Activated CD8-positive, alpha-beta T cell treated with anti-CD3 and anti-CD28 coated beads for 36 hours (primary cell): ENCODE results near the gene FGD5. TPM values are rescaled to one million over a fixed set of nuclear protein-coding genes. Genes with fewer than 3 reads are reported as not detected.
"Not testable (repeated sequence)": the region's sequence is repeated elsewhere in the genome, so short reads cannot be mapped to it uniquely, and the experiment has no call there.

Source experiments
- ATAC-seq: fragments of 200-7000 bp; cut with Tn5 transposase; one replicate; pipeline ENCODE4 v1.10.0; 2021; ENCODE audit warnings: mild to moderate bottlenecking, moderate library complexity
- CTCF ChIA-PET: fragments of 350-600 bp; sonication (Branson Sonifier 250); formaldehyde crosslinking; loops from one replicate; lab custom pipeline; 2021; ENCODE audit warnings: antibody characterized with exemption; lab: Charles Lee
- POLR2A ChIA-PET: fragments of 350-600 bp; sonication (Branson Sonifier 250); formaldehyde crosslinking; loops from one replicate; lab custom pipeline; 2021; ENCODE audit warnings: antibody characterized with exemption; lab: Charles Lee
- DNase-seq: peaks from one replicate; pipeline ENCODE4 v3.0.0-alpha.2; 2020
- H3K27ac Mint-ChIP-seq: one replicate; pipeline ENCODE4 v1.8.0; 2021; ENCODE audit warnings: mild to moderate bottlenecking, mixed read lengths
- H3K27me3 Mint-ChIP-seq: one replicate; pipeline ENCODE4 v1.8.0; 2021; ENCODE audit warnings: mixed read lengths
- H3K36me3 Mint-ChIP-seq: one replicate; pipeline ENCODE4 v1.8.0; 2021; ENCODE audit warnings: low read depth, mixed read lengths
- H3K4me1 Mint-ChIP-seq: one replicate; pipeline ENCODE4 v1.8.0; 2021; ENCODE audit warnings: low read depth, mixed read lengths
- H3K4me3 Mint-ChIP-seq: one replicate; pipeline ENCODE4 v1.8.0; 2021; ENCODE audit warnings: mild to moderate bottlenecking, moderate library complexity, mixed read lengths
- H3K9me3 Mint-ChIP-seq: one replicate; pipeline ENCODE4 v1.8.0; 2021; ENCODE audit warnings: mixed read lengths
- intact Hi-C: fragments of 100-400 bp; cut with micrococcal nuclease; formaldehyde crosslinking; loops from one replicate; pipeline ENCODE4 v1.10.0; 2022
- total RNA-seq, 2 experiments: library from RNA; stranded (reverse); gene quantifications; one replicate each; pipeline ENCODE4 v1.2.3, GENCODE V29; 2021
- TF ChIP-seq, protein P1 (sequence below): fragments of 200-600 bp; IDR thresholded peaks from one replicate; pipeline ENCODE4 v1.8.0; 2022; ENCODE audit warnings: antibody characterized with exemption, mild to moderate bottlenecking

The FGD5 gene
- total RNA-seq, 2 experiments from 2014 or later: not detected

DNA sequence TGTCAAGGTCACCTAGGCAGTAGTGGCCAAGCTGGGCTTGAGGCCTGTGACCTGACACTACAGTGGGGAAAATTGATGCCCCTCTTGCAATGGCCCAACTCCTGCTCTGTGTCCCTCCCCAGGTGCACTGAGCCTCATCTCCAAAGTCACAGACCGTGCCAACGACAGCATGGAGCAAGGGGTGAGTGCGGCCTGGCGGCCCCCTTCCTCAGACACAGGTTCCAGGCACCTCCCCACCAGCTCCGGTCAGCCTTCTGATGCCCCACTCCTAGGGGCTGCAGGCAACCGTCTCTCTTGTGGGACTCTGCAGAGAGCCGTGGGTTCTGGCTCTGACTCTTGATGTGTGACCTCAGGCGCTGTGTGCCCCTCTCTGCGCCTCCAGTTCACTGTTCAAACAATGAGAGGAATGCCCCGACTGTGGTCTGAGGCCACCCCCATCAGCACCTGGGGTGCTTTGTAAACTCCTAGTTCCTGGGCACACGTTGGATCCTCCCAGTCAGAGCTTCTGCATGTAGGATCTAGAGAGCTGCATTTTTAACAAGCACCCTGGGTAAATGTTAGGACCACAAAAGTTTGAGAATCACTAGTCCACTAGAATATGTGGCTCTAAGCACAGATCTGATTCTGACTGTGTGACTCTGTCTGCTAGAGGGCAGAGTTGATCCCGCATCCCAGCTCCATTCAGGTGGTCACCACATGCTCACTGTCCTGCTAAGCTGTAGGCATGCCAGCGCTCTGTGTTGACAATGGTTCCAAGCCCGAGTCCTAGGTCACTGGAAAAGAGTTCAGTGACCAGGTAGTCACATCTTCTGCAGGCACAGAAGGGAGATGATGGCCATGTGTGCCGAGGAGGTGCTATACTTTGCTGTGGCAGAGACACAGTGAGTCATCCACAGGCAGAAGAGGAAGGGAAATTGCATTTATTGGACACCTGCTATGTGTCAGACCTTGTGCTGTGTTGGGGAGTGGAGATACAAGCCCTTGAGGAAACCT lies 82.4 kb downstream of the FGD5 start:
- H3K4me3 Mint-ChIP-seq: no peak overlapping the region

GRCh38 chr3:14902719-14903118 lies 84.0 kb downstream of the FGD5 start:
- no peak for ATAC-seq
- no peaks in the 10 kb centered on the region for H3K36me3 Mint-ChIP-seq
- intact Hi-C loops: no loop called here
- no peak overlapping the region for H3K4me3 Mint-ChIP-seq
- TF ChIP-seq, protein P1, sequence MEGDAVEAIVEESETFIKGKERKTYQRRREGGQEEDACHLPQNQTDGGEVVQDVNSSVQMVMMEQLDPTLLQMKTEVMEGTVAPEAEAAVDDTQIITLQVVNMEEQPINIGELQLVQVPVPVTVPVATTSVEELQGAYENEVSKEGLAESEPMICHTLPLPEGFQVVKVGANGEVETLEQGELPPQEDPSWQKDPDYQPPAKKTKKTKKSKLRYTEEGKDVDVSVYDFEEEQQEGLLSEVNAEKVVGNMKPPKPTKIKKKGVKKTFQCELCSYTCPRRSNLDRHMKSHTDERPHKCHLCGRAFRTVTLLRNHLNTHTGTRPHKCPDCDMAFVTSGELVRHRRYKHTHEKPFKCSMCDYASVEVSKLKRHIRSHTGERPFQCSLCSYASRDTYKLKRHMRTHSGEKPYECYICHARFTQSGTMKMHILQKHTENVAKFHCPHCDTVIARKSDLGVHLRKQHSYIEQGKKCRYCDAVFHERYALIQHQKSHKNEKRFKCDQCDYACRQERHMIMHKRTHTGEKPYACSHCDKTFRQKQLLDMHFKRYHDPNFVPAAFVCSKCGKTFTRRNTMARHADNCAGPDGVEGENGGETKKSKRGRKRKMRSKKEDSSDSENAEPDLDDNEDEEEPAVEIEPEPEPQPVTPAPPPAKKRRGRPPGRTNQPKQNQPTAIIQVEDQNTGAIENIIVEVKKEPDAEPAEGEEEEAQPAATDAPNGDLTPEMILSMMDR: no peak
- H3K9me3 Mint-ChIP-seq: peaks cover 7% of the 10 kb centered on the region
- no peaks in the 10 kb centered on the region for H3K4me1 Mint-ChIP-seq
- no peak for DNase-seq
- H3K27ac Mint-ChIP-seq: no peak overlapping the region
- peaks cover 1% of the 10 kb centered on the region for H3K27me3 Mint-ChIP-seq
- ChIA-PET CTCF (no interaction called here), POLR2A (no interaction called here)

More for the DNA sequence above, 82.4 kb downstream of the FGD5 start:
- TF ChIP-seq, protein P1: no peak
- Mint-ChIP-seq H3K9me3 (peaks cover 7% of the 10 kb centered on the region), H3K4me1 (no peaks in the 10 kb centered on the region), H3K36me3 (no peaks in the 10 kb centered on the region), H3K27me3 (peaks cover 1% of the 10 kb centered on the region), H3K27ac (no peak overlapping the region)
- intact Hi-C loops: no loop called here
- ATAC-seq: no peak
- ChIA-PET POLR2A (no interaction called here), CTCF (interaction anchor here (0.8 kb wide), 1 partner anchor 433 kb away, joined by 3 read pairs; no protein-coding TSS in a partner anchor)
- no peak for DNase-seq

DNA sequence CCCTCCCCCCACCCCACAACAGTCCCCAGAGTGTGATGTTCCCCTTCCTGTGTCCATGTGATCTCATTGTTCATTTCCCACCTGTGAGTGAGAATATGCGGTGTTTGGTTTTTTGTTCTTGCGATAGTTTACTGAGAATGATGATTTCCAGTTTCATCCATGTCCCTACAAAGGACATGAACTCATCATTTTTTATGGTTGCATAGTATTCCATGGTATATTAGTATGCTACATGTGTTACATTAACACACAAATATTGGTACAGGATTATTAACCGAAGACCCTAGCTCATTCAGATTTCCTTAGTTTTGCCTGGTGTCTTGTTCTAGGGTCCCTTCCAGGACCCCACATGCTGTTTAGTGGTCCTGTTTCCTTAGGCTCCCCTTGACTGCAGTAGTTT lies 84.7 kb downstream of the FGD5 start:
- H3K36me3 Mint-ChIP-seq, intact Hi-C loops, H3K27me3 Mint-ChIP-seq, H3K4me3 Mint-ChIP-seq, H3K27ac Mint-ChIP-seq, DNase-seq, H3K9me3 Mint-ChIP-seq, H3K4me1 Mint-ChIP-seq, POLR2A ChIA-PET, ATAC-seq, CTCF ChIA-PET: not testable (repeated sequence)

DNA sequence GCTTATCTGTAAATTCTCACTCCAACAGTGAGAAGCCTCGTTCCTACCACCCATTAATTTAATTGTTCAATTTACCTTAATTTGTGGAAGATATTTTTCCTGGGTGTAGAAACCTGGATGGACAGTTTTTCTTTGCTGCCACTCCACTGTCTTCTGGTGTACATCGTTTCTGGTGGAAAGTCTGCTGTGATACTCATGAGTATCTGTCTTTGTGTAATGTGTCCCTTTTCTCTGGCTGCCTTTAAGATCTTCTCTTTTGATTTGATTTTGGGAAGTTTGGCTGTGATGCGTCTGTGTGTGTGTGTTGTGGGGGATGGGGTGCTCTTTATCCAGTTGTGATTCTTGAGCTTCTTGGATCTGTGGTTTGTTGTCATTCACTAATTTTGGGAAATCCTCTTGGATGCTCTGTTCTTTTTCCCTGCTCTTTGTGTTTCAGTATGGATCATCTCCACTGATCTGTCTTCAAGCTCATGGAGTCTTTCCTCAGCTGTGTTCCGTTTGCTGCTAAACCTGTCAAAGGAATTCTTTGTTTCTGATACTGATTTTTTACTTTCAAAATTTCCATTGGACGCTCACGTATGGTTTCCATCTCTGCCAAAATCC lies 86.4 kb downstream of the FGD5 start:
- Mint-ChIP-seq H3K27me3 (peaks cover 1% of the 10 kb centered on the region), H3K27ac (no peak overlapping the region), H3K9me3 (peaks cover 7% of the 10 kb centered on the region), H3K36me3 (no peaks in the 10 kb centered on the region), H3K4me3 (no peak overlapping the region), H3K4me1 (no peaks in the 10 kb centered on the region)
- no peak for ATAC-seq
- CTCF ChIA-PET: interaction anchor here (1.3 kb wide), 1 partner anchor 16 kb away, joined by 4 read pairs; no protein-coding TSS in a partner anchor
- intact Hi-C loops: no loop called here
- DNase-seq: no peak
- POLR2A ChIA-PET: no interaction called here
- TF ChIP-seq, protein P1: no peak

DNA sequence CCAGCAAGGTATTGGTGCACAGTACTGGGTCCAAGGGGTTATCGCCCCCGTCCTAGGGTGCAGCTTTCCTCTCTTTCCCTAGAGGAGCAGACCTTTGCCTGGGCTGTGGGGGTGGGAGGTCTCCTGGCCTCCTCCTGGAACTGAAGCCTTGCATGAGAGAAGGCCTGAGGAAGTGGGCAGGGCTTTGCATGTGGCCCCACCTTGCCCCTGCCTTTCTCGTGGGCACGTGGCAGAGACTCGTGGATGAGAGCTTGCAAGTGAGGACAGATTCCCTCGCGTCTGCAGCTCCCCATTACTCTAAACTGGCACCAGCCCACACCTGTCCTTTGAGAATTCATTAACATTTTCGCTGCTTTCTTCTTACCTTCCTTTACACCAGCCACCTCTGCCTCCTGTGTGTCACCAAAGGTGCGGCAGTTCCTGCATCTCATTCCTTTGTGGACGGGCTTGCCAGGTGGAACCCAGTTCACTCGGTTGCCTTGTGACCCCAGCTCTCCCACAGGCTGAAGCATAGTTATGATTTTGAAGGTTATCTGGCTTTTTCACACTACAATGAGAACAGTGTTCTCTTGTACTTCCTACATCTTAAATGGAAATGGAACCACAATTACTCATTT lies 87.7 kb downstream of the FGD5 start:
- H3K27me3 Mint-ChIP-seq: peaks cover 1% of the 10 kb centered on the region
- ATAC-seq: no peak
- CTCF ChIA-PET: interaction anchor here (1.3 kb wide), 1 partner anchor 15 kb away, joined by 4 read pairs; no protein-coding TSS in a partner anchor

More for the DNA sequence above, 87.7 kb downstream of the FGD5 start:
- Mint-ChIP-seq H3K36me3 (no peaks in the 10 kb centered on the region), H3K4me1 (no peaks in the 10 kb centered on the region), H3K27ac (no peak overlapping the region), H3K9me3 (peaks cover 7% of the 10 kb centered on the region), H3K4me3 (no peak overlapping the region)
- POLR2A ChIA-PET: no interaction called here
- intact Hi-C loops: no loop called here
- DNase-seq: no peak
- TF ChIP-seq, protein P1: no peak
